Hippocampal formation (tissue), 2 donors: ENCODE data around the gene CDC23.

ENCODE experiments used
- DNase-seq, 2 donors: peaks; one replicate each; lab custom pipeline; 2025; lab: John Stamatoyannopoulos, UW

CDC23 gene

DNA sequence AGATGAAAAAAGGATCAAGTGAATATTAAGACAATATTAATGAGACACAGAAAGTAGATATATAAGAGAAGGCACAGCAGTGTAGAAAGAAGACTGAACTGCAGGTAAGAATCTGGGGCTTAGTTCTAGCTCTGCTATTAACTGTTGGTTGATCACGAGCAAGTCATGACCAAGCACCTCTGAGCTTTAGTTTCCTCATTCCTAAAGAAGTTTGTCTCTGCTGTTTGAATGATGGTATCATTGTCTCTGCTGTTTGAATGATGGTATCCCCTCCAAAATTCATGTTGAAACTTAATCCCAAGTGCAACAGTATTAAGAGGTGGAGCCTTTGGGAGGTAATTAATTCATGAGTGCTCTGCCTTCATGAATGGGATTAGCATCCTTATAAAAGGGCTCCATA lies 71.4 kb downstream of the CDC23 start:
- no peak for DNase-seq

DNA sequence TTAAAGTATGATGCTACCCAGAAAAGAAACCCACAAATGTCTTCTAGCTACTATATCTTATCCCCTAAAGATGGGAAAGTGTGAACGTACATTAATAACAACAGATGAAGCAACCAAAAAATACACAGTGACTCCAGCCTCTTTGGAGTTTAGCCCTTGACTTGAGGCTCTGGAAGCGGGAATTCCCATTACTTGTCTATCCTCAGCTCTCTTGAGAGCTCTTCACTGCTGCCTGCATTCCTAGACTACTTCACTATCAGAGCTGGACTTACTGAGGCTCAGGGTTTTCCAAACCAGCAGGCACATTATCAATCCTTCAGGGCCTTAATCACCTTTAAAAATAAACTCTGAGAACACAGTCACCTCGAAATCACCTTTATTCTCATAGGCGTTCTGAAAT lies 72.9 kb downstream of the CDC23 start:
- DNase-seq = no peak

DNA sequence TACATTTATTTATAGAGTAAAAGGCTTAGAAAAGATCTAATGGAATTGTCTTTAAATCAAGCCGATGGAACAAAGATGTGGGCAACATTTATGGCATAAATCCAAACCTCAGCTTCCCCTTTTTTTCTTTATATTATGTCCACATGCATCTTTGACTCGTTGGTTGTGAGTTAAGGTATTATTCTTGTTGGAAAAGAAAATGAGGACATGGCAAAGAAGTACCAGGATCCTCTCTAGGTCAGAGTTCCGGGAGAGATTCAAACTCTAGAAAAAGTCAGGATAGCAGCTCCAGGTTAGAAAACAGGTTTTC lies 73.4 kb downstream of the CDC23 start:
- DNase-seq = no peak

DNA sequence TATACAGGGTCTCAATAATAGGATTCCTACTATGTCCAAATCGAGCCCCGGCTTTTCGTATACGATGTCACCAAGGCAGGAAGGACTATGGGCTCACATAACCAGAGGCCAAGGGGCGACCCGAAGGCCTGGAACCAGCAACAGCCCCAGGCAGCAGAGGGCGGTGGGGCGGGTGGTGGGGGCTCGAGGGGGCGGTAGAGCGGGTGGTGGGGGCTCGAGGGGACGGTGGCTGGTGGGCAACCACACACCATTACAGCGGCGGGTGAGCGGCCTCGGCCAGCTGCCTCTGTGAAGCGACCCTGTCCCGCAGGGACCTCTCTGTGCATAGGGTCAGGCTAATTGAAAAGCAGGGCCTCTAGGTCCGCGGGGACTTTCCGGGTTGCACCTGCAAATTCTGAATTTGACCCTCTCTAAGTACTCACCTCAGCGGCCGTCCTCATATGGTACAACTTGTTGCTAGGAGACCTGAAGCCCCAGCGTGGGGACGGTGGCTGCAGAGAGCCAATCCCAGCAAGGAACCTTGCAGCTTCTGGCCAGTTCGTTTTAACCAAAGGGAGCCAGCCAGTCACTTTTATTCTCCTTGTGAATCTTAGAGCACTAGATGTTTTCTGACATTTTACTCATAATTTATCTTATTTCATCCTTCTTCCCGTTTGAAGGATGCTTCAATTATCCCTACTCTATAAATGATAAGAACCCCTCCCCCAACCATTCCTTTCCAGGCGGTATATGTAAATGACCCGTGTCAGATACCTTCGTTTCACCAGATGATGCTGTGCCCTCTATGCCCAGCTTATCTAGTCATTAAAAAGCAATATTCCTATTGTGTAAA lies 74.0 kb downstream of the CDC23 start, which contains the start of gene NME5:
Gene NME5, minus strand, starts transcription at position 480 of the 832 bp plus-strand sequence. CDS start 648 bp downstream, outside the sequence.
- peak; percentile 54 to 59 for DNase-seq
